T-helper 2 cell treated with Interferon-gamma antibody and Interleukin-4, amounts not matched to agents 100 ng/mL and 5 ng/mL, for 36 hours (primary cell): Measurements from ENCODE around the gene GPR78. TPM values are rescaled to one million over a fixed set of nuclear protein-coding genes. Genes with fewer than 3 reads are reported as not detected.

ENCODE experiments used
- intact Hi-C: fragments of 100-400 bp; cut with micrococcal nuclease; formaldehyde crosslinking; loops from one replicate; pipeline ENCODE4 v1.15.1; 2023
- total RNA-seq: library from RNA; stranded (reverse); gene quantifications from 2 replicates; pipeline ENCODE4 v1.2.3, GENCODE V29; 2022

The GPR78 gene
- total RNA-seq, 1 donor from 2014 or later: not detected

- intact Hi-C loops: no loop called here
Observed at GRCh38 chr4:8585721-8586212, 5.6 kb downstream of the GPR78 start.

- intact Hi-C loops: no loop called here
Observed at GRCh38 chr4:8586246-8586645, 6.1 kb downstream of the GPR78 start.

GRCh38 chr4:8586671-8587468 is 6.7 kb downstream of the GPR78 start:
- intact Hi-C loops: no loop called here

GRCh38 chr4:8587469-8588195 is 7.4 kb downstream of the GPR78 start:
- intact Hi-C loops: no loop called here

- intact Hi-C loops: no loop called here
Observed at GRCh38 chr4:8588196-8588470, 7.9 kb downstream of the GPR78 start.

GRCh38 chr4:8589336-8589735 is 9.1 kb downstream of the GPR78 start:
- intact Hi-C loops: no loop called here

GRCh38 chr4:8589823-8590545 is 9.8 kb downstream of the GPR78 start:
- intact Hi-C loops: loop anchor here (10.0 kb wide), 1 partner anchor 345 kb away; no protein-coding TSS in a partner anchor

GRCh38 chr4:8590546-8590880 is 10.3 kb downstream of the GPR78 start:
- intact Hi-C loops: loop anchor here (10.0 kb wide), 1 partner anchor 346 kb away; no protein-coding TSS in a partner anchor

- intact Hi-C loops: loop anchor here (10.0 kb wide), 1 partner anchor 346 kb away; no protein-coding TSS in a partner anchor
Observed at GRCh38 chr4:8591114-8591513, 10.9 kb downstream of the GPR78 start.

- intact Hi-C loops: loop anchor here (10.0 kb wide), 1 partner anchor 347 kb away; no protein-coding TSS in a partner anchor
Observed at GRCh38 chr4:8591626-8592365, 11.6 kb downstream of the GPR78 start.

- intact Hi-C loops: loop anchor here (10.0 kb wide), 1 partner anchor 348 kb away; no protein-coding TSS in a partner anchor
Observed at GRCh38 chr4:8592366-8593263, 12.4 kb downstream of the GPR78 start, which contains the start of gene CPZ. Gene CPZ, plus strand, starts transcription at chr4:8592765. Its CDS starts 69 bp downstream, at chr4:8592834.

GRCh38 chr4:8593264-8594096 is 13.3 kb downstream of the GPR78 start:
- intact Hi-C loops: loop anchor here (1.0 to 10.0 kb wide), 2 partner anchors 125 to 349 kb away; no protein-coding TSS in a partner anchor

- intact Hi-C loops: loop anchor here (1.0 to 10.0 kb wide), 2 partner anchors 126 to 350 kb away; no protein-coding TSS in a partner anchor
Observed at GRCh38 chr4:8594097-8595038, 14.2 kb downstream of the GPR78 start.

GRCh38 chr4:8595237-8596087 is 15.3 kb downstream of the GPR78 start:
- intact Hi-C loops: loop anchor here (10.0 kb wide), 1 partner anchor 351 kb away; no protein-coding TSS in a partner anchor

- intact Hi-C loops: loop anchor here (10.0 kb wide), 1 partner anchor 352 kb away; no protein-coding TSS in a partner anchor
Observed at GRCh38 chr4:8596891-8597290, 16.7 kb downstream of the GPR78 start.

GRCh38 chr4:8597319-8597718 is 17.1 kb downstream of the GPR78 start:
- intact Hi-C loops: loop anchor here (10.0 kb wide), 1 partner anchor 353 kb away; no protein-coding TSS in a partner anchor
